Fibroblast of skin of right biceps (primary cell): ENCODE measurements around the gene TBCD.
A peak's percentile ranks its signal among the peaks of the same experiment; 100 is the strongest.

Experiments used
- DNase-seq: peaks from one replicate; pipeline ENCODE4 v3.0.0-alpha.2; 2013

The TBCD gene

DNA sequence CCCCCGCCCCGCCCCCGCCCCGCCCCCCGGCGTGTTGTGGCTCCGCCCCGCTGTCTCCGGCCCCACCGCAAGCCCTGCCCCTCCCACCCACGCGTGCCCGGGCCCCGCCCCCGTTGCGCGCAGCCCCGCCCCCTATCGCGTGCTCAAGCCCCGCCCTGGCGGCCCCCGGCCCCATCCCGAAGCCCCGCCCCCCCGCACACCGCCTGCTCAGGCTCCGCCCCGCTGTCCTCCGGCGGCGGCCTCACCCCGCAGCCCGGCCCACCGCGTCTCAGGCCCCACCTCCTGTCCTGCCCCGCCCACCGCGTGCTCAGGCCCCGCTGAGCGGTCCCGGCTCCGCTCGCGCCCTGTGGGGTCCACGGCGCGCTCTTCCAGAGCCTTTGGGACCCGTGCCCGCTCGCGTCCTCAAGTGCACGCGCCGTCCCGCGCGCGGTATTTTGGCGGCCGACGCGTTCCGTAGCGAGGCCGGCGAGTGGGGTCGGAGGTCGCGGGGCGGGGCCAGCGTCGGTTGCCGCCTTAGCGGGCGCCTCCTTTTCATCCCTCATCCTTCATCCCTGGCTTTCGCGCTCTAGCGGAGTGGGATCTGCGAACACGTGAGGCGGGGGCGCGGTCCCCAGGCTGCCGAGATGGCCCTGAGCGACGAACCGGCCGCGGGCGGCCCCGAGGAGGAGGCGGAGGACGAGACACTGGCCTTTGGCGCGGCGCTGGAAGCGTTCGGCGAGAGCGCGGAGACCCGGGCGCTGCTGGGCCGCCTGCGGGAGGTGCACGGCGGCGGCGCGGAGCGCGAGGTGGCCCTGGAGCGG lies at the start of gene TBCD:
Gene TBCD (plus strand): TSS at position 495 of the 800 bp plus-strand sequence. CDS start 129 bp downstream, at position 624.
- DNase-seq: peak; percentile 88

DNA sequence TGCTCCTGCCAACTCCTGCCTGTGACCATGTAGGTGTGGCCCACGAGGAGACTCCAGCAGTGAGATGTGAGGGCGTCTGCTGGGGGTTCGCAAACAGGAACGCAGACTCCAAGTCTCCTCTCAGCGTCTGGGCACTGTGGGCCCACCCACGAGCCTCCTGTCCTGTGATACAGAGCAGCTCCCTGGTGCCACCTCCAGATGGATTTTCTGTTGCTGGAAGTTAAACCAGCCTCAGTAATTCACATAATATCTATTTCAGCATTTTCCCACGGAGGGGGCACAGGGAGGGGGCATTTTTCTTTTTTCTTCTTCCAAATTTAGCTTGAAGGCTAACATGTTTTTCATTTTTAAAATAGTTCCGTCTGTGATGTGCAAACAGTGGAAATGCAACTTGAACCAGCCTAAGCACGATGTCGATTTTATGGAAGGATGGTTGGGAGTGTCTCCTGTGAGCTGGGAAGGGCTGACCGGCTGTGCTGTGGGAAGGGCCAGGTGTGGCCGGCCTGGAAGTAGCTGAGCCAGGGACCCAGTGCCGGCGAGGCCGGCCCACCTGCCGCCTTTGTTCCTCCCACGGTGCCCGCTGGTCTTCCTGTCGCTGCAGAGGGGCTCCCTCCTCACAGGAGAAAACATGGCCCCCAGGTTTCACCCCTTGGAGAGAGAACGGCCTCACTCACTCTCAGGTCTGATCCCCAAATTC lies 49.5 kb upstream of the TBCD start:
- no peak for DNase-seq

DNA sequence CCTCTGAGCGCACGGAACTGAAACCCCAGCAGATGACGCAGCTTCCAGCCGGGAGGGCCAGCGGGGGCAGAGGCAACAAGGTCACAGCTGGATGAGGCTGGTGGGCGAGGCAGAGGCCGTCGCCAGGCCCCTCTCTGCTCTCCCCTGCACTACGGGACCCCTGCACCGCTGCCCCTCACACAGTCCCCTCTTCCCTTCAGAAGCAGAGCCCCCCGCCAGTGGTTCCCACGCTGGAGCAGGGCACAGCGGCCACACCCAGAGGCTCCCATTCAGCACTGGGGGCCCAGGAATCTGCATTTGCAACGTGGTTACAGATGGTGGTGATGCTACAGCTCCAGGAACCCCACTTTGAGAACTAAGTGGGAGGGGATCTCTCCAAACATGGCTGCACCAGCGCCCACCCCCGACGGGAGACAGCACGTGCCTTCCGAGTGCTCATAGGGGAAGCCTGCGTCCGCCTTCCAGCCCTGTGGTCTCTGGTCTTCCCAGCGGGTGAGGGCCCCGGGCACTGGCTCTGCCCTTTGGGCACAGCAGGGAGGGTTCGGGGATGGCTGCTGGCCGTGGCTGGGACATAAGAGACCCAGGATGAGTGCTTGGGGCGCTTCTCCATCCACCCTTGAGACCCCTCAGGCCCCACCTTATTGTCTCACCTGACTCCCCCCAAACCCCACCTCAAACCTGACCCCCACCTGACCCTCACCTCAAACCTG lies 48.7 kb upstream of the TBCD start:
- DNase-seq: no peak

DNA sequence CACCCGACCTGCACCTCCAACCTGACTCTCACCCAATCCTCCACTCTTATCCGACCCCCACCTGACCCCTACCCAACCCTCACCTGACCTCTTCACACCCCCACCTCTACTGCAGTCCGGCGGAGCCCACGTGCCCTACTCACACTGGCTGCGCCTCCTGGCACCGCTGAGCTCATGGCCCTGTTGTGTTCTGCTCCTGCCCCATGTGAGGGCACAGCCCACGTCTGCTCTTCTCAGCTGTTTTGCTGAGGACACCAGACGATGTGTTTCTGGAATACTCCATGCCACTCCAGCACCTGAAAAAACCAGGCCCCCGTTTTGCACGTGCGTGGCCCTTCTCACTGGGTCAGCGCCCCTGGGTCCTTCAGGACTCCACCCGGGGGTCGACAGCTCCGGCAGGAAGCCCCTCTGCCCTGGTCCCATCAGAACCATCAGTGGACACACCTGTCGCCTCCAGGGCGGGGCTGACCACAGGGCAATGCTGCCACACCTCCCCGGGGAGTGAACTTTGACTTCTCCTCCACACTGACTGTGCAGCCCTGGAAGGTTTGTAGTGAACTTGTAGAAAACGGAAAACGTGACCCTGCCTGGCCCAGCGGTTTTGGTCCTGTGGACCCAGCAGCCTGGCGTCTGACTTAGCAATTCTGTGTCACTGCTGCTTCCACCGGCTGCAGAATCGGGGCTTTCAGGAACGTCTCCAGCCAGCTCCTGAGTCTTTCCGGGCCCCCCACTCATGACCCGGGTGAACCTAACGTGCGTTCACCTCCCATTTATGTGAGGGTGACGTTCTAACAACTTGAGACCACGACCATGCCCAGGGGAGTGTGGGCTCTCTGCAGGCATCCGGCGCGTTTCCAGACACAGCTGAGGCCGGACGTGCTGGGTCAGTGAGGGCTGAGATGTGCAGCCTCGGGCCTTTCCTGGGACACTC lies 47.7 kb upstream of the TBCD start:
- no peak for DNase-seq

DNA sequence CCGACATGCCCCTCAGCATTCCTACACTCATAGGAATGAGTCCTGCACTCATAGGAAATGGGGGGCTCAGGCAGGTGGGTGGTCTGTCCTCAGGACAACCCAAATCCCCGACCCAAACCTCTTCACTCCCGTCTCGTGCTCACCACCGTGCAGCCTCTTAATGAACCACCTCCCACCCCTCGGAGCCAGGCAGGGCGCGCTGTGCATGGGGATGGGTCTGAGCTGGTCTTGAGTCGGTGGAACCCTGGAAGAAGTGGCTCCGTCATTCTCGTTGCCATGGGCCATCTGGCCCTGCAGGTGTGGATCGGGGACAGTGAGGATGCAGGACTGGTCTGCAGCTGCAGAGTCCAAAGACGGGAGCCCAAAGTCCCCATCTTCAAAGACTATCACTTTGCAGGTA lies 47.0 kb upstream of the TBCD start:
- DNase-seq: no peak

DNA sequence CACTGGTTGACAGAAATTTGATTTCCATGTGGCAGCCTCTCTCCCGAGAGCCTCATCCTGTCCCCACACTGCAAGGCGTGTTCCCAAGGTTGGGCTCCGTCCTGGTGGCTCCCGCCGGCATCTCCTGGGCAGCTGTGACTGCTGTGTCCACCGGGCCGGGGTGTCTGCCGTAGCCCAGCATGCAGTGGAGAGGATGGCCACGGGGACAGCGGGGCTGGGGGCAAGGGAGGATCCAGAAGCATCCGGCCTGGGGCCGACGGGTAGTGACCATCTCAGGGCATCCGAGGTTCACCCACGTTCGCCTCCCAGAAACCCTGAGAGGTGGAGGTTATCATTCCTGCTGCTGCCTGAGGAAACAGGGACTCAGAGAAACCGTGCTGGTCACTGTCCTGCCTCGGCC lies 46.1 kb upstream of the TBCD start:
- no peak for DNase-seq

DNA sequence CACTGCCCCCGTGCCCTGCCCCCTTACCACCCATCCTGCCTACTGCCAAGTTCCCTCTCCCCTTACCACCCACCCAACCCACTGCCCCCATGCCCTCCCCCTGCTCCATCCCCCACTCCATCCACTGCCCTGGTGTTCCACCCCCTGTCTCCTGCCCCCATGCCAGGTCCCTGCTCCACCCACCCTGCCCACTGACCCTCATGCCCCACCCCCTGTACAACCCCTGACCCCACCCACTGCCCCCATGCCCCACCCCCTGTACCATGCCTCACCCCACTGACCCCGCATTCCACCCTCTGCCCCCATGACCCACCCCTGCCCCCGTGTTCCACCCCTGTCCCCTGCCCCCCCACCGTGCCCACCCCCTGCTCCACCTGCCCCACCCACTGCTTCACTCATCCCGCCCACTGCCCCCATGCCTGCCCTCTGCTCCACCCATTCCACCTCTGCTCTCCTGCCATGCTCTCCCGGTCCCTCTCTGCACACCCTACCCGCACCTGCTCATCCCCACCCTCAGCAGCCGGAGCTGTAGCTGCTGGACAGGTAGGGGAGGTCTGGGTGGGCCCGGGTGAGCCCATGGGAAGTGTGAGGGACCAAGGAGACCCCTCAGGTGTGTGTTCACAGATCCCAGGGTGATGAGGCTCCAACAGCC lies 42.7 kb upstream of the TBCD start:
- DNase-seq: no peak

DNA sequence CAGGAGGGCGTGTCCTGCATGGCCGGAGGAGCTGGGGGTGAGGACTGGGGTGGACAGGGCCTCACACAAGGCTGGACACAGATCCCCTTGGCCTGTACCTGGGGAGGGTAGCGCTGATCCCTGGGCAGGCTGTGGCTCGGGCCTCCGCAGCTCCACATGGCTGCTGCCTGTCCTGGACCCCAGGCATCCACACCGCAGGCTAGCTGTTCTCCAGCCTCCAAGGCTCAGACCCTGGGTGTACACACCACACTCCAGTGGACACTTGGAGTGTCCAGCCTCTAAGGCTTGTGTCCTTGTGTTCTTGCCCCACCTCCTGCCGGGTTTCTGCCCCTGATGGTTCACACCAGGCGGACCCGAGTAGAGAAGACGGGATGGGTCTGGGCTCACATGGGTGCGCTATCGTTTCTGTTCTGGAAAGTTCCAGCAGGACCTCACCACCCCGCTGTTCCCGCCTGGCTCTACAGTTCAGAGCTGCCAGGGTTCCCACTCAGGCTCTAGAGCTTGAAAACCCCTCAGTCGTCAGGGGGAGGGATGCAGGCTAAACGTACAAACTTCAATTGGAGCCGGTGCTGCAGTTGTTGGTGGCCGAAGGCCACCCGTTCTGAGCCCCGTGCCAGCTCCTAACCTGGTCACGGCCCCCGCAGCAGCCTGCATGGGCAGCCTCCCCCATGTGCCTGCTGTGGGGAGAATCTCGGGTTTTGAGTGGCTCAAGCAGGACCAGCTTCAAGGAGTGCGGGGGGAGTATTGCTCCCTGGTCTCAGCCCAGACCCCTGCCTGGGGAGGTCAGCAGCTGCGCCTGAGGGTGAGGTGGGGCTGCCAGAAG lies 42.0 kb upstream of the TBCD start:
- DNase-seq: no peak

DNA sequence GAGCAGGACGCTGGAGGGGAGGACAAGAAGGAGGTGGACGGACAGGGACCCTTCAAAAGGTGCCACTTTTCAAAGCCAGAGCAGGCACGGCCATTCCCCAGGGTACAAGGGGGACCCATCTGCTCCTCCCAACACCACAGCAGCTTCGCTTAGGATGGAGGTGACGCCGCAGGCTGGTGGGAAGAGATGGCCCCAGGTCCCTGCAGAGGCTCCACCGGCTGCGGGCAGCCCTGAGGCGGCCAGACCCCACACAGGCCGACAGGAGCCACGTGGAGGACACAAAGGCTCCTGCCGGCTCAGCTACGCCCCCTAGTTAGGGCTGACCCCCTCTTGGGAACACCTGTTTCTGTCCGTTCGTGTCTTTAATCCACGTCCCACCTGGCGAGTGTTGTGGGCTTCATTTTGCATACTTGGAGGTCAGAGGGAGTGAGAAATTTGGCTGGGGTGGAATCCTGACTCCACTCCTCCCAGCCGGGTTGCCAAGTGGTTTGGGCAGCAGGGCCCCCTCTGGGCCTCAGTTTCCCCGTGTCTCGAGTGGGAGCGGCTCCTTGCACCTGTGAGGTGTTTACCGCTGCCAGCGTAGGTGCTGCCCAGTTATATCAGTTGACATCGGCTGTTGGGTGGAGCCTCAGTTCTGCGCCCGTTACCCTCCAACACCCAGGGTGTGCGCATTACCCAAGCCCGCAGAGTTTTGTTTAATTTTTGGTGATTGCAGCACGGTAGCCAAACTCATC lies 41.2 kb upstream of the TBCD start:
- no peak for DNase-seq

DNA sequence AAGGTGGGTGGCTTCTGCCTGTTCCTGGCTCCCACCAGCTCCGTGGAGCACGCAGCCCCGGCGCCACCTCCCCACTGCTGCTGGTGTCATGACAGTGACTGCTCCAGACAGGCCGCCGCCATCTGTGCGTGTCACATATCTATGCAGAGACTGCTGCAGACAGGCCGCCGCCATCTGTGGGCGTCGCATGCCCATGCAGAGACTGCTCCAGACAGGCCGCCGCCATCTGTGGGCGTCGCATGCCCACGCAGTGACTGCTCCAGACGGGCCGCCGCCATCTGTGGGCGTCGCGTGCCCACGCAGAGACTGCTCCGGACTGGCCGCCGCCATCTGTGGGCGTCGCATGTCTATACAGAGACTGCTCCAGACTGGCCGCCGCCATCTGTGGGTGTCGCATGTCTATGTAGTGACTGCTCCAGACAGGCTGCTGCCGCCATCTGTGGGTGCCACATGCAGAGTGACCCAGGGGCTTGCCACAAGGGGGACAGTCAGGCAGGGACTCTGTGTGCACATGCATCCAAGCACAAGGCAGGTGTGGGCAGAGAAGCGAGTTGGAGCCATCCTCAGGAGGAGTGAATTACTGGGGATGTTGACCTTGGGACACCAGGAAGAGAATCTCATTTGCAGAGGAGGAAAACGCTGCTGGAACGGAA lies 38.7 kb upstream of the TBCD start:
- DNase-seq: no peak

DNA sequence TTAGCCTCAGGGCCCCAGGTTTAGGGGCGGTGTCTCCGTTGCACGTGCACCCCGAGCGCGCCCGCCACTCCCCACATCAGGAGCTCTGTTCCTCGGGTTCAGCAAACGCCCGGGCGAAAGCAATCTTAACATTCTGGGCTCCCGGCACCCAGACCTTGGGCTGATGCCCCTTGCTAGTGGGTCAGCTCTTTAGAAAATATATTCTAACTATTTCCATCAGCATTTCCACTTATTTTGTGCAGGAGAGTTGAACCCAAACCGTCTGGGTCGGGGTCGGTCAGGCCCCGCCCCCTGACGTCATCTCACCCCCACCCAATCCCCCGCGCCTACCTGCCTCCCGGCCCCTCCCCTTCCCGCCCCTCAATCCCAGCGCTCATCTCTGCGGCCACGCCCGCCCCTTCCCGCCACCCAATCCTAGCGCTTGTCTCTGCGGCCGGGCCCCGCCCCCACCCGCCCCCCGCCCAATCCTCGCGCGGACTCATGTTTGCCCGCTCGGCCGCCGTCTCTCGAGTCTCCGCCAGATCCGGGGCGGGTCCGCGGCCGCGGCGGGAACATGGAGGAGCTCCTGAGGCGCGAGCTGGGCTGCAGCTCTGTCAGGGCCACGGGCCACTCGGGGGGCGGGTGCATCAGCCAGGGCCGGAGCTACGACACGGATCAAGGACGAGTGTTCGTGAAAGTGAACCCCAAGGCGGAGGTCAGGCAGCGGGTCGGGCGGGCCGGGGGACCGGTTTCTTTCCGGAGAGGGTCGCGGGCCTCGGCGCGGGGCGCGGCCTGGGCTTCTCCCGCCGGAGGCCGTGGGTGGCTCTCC lies 35.5 kb upstream of the TBCD start, which contains the start of gene FN3KRP:
Gene FN3KRP (plus strand): TSS at position 504 of the 808 bp plus-strand sequence. CDS start 50 bp downstream, at position 554.
- DNase-seq: peak; percentile 92

DNA sequence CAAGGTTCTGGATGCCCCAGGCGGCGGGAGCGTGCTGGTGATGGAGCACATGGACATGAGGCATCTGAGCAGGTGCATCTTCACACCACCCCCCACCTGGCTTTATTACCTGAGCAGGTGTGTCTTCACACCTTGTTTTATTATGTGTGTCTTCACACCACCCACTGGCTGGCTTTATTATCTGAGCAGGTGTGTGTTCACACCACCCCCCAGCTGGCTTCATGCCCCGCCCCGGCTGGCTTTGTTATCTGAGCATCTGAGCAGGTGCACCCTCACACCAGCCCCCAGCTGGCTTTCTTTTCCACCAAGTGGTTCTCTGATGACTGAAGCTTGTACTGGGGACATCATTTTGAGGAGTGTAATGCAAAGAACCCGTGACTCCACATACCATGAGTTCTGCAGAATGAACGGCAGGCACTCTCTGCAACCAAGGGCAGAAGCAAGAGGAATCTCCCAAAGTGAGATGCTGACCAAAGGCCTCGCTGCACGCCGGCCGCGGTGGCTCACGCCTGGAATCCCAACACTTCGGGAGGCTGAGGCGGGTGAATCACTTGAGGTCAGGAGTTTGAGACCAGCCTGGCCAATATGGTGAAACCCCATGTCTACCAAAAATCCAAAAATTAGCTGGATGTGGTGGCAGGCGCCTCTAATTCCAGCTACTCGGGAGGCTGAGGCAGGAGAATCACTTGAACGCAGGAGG lies 32.7 kb upstream of the TBCD start:
- DNase-seq: no peak

DNA sequence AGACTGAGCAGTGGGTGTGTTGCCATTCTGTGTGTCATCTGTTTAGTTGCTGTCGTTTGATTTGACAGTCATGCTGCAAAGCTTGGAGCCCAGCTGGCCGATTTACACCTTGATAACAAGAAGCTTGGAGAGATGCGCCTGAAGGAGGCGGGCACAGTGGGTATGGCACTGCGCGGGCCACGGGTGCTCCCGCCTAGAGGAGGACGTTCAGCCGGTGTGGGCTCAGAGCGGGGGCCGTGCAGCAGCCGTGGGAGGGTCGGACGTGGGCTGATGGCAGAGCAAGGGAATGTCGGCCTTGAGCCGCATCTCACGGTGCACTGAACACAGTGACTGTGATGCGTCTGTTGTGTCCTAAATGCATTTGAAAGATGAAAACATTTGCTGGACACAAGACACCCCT lies 31.7 kb upstream of the TBCD start:
- DNase-seq: no peak

DNA sequence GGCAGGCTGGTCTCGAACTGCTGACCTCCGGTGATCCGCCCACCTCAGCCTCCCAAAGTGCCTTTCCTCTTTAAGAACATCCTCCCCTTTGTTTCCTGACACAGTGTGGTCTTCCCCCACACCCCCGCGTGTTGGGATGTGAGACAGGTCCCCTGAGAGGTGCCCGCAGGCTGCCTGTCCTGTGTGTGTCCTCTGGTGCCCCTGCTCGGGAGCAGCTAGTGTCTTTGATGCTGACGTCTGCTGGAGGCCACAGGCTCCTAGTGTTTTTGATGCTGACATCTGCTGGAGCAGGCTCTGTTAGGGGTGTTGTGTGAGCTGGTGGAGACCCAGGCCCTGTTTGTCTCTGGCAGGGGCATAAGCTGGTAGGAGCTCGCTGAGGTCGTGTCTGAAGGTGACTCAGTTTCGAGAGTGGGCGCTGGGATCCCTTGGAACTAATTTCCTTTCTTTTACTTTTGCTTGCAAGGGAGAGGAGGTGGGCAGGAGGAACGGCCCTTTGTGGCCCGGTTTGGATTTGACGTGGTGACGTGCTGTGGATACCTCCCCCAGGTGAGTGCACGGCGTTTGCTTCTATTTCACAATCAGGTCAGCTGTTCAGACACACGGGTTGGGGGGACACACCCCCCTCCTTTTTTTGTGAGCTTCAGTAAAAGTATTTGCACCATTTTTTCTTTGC lies 29.4 kb upstream of the TBCD start:
- no peak for DNase-seq

DNA sequence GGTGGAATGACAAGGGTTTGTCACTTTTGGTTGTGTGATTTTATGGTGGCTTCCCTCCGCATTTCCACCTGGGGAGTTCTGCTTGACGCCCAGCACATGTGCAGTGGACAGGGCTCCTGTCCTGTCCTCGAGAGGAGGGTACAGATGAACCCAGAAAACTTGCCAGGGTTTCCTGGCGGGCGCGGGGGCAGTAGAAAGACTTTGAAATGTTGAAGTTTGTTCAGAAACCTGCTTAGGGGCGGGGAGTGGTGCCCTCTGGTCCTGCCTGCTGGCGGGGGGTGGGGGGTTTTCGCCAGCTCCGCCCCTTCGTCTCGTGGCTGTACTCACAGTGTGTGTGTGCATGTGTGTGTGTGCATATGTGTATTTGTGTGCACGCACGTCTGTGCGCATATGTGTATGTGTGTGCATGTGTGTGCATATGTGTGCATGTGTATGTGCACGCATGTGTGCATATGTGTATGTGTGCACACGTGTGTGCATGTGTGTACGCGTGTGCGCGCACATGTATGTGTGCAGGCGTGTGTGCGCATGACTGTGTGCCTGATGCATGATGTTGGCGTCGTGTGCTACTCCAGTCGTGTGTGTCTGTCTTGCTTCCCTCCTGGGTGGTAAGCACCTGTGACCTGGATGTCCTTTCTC lies 28.6 kb upstream of the TBCD start:
- DNase-seq: no peak

DNA sequence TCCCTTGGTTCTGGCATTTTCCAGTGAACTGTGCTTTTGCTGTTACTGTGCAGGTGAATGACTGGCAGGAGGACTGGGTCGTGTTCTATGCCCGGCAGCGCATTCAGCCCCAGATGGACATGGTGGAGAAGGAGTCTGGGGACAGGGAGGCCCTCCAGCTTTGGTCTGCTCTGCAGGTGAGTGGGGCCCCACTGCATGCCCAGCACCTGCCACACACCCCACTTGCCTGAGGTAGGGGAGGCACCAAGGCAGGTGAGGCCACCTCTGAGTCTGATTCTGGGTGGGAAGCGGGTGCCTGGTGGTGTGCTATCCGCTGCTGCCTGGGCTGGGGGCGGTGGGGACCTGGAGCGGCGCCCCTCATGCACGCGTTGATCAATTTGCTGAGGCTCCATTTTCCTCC lies 25.4 kb upstream of the TBCD start:
- no peak for DNase-seq
